ENCODE data around the gene HOXB8.

The HOXB8 gene

DNA sequence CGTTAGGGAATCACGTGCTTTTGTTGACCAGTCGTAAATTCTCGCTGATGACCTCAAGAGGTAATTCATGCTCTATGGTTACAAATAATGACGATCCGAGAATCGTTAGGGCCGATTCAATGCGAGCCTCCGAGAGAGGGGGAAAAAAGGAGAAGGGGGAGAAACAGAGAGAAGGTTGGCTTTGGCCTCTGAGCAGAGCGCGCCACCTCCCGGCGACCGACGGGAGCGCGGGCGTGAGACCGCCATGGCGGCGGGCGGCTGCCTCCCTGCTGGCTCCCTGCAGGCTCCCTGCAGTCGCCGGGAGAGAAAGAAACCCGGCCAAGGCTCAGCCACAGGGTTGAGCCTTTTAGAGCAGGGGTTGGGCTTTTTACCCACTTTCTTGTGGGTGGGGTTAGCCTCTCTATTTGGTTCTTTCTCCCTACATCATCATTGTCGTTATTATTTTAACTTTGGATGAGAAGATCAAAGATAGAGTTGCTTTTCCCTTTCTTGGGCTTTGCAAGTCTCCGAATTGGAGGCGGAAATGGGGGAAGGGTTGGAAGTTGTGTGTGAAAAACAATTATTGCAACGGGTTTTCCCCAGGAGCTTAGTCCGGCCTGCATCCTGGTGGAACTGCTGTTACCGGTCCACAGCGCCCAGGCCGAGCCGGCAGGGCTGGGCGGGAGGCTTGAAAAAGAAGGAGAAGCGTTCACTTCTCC, 21.1 kb downstream of the HOXB8 start:
- peaks cover 0 to 94% of the 10 kb centered on the region in 2 donors for H3K27me3 ChIP-seq
- intact Hi-C loops (cut with DNase I; ENCODE audit: low total_unique reads): no loop called here

DNA sequence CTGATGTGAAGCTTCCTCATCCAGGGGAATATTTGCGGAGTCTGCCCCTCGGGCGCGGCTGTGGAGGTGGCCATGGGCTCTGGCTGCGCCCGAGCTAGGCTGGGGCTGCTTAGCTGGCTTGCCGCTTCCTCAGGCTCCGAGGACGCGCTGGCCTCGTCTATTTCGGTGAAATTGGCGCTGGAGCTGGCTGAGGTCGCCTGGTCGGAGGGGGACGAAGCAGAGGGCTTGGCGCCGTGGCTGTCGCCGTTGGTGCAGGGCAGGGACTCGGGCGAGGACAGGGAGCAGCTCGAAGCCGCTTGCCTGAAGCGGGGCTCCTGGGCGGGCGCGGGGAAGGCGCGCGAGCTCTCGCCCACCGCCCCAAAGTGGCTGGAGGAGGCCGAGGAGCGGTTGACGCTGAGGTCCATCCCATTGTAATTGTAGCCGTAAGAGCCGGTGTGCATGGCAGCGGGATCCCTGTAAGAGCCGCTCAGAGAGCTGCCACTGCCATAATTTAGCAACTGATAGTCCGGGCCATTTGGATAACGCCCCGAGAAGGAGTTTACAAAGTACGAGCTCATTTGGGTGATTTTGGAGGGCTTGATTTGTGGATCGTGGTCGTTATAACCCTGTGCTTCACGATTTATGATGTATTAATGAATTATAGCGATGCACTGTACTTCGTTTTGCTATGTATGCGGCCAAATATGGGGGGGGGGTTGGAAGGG, 21.8 kb downstream of the HOXB8 start, which contains the start of gene HOXB5:
Gene HOXB5 (minus strand): TSS at position 654 of the 704 bp plus-strand sequence. CDS start 97 bp downstream, at position 557.
- no peaks in the 10 kb centered on the region for H3K9me3 ChIP-seq
- peak within 1 kb of the TSS; percentile 10 to 40 for H3K4me3 ChIP-seq
- no peak within 1 kb of the TSS for H3K27ac ChIP-seq
- intact Hi-C loops (cut with DNase I; ENCODE audit: low total_unique reads): no loop called here
- no peak for DNase-seq
- H3K4me1 ChIP-seq: peaks cover 0 to 38% (median 24%) of the 10 kb centered on the region in 4 donors
- no peaks in the 10 kb centered on the region for H3K36me3 ChIP-seq
- TF ChIP-seq, protein P1, sequence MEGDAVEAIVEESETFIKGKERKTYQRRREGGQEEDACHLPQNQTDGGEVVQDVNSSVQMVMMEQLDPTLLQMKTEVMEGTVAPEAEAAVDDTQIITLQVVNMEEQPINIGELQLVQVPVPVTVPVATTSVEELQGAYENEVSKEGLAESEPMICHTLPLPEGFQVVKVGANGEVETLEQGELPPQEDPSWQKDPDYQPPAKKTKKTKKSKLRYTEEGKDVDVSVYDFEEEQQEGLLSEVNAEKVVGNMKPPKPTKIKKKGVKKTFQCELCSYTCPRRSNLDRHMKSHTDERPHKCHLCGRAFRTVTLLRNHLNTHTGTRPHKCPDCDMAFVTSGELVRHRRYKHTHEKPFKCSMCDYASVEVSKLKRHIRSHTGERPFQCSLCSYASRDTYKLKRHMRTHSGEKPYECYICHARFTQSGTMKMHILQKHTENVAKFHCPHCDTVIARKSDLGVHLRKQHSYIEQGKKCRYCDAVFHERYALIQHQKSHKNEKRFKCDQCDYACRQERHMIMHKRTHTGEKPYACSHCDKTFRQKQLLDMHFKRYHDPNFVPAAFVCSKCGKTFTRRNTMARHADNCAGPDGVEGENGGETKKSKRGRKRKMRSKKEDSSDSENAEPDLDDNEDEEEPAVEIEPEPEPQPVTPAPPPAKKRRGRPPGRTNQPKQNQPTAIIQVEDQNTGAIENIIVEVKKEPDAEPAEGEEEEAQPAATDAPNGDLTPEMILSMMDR (IDR thresholded peaks at IDR 0.05): no peak
- H3K27me3 ChIP-seq: peaks cover 0 to 94% of the 10 kb centered on the region in 2 donors

More for the DNA sequence above, 21.1 kb downstream of the HOXB8 start:
- Histone ChIP-seq H3K9me3 (no peaks in the 10 kb centered on the region), H3K27ac (no peak overlapping the region), H3K4me1 (peaks cover 0 to 40% (median 25%) of the 10 kb centered on the region in 4 donors), H3K36me3 (no peaks in the 10 kb centered on the region), H3K4me3 (peak overlapping the region; percentile 10 to 40)
- DNase-seq: peak in 1 of 2 donors; percentile 47
- TF ChIP-seq, protein P1 (IDR thresholded peaks at IDR 0.05): peak; percentile 89 to 92

DNA sequence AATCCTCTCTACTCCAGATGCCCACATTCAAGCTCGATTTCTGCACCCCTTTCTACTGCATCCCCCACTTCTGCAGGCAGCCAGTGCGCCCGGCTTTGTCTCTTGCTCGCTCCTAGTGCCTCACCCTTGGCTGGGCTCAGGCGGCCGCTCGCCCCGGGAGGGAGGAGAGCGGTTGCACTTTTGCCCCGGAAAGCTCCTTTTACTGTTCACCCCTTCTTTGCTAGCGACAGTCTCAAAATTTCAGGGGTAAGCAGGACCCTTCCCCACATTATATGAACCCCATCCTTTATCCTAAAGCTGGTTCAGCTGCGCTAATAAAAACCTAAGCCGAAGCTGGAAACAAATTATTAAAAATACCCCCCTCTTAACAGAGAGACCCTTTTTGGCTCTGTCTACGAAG, 22.5 kb downstream of the HOXB8 start:
- TF ChIP-seq, protein P1 (IDR thresholded peaks at IDR 0.05): no peak
- H3K27me3 ChIP-seq: peaks cover 0 to 94% of the 10 kb centered on the region in 2 donors
- no peak for DNase-seq
- no peak overlapping the region for H3K27ac ChIP-seq
- peaks cover 0 to 30% (median 17%) of the 10 kb centered on the region in 4 donors for H3K4me1 ChIP-seq
- no peak overlapping the region for H3K4me3 ChIP-seq
- no peaks in the 10 kb centered on the region for H3K9me3 ChIP-seq
- intact Hi-C loops (cut with DNase I; ENCODE audit: low total_unique reads): no loop called here
- H3K36me3 ChIP-seq: no peaks in the 10 kb centered on the region

DNA sequence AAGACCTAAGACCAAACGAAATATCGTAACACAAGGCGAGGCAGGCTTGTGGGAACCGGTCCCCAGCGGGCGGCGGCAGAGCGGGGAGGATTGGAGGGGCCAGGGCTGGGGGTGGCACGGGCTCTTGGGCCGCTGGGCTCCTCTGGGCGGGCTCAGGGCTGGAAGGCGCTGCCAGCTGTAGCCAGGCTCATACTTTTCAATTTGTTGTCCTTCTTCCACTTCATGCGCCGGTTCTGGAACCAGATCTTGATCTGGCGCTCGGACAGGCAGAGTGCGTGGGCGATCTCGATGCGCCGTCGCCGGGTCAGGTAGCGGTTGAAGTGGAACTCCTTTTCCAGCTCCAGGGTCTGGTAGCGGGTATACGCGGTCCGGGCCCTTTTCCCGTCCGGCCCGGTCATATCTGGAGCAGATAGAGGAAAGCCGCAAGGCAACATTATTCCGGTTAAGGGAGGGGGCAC, 23.0 kb downstream of the HOXB8 start:
- intact Hi-C loops (cut with DNase I; ENCODE audit: low total_unique reads): no loop called here
- peaks cover 0 to 94% of the 10 kb centered on the region in 2 donors for H3K27me3 ChIP-seq

DNA sequence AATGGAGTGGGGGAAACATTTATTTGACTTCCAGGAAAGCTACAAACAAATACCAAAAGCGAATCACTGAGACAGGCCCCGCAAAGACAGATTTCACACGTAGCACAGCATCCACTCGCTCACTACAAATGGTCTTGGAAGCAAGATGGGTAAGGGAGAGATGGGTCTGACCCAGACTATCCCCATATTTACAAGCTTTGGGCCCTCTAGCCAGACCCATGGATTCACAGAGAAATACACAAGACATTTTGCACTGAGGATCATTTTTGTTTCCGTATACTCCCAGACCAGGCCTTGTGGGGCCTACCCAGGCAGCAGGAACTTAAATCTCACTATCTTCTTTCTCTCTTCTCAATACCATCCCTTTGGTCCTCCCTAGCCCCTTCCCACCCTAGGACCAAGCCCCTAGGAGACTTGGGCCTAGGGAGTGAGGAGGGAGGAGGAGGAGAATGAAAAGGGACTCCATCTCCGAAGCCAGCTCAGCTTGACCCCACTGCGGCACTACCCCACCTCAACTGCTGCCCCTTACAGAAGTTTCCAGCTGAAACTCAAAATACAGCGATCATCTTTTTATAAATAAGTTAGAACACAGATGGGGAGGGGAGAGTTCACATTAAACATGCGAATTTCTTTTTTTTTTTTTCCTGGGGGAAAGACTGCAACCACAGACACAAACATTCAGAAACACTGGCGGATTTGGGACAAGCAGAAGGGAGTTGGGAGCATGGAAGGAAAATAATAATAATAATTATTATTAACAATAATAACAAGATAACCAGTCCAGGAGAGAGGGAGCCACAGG, 23.6 kb downstream of the HOXB8 start:
- DNase-seq: no peak
- Histone ChIP-seq H3K27me3 (peaks cover 0 to 92% of the 10 kb centered on the region in 2 donors), H3K9me3 (no peaks in the 10 kb centered on the region), H3K27ac (no peak overlapping the region), H3K4me3 (no peak overlapping the region), H3K4me1 (peaks cover 0 to 23% (median 12%) of the 10 kb centered on the region in 4 donors), H3K36me3 (no peaks in the 10 kb centered on the region)
- TF ChIP-seq, protein P1 (IDR thresholded peaks at IDR 0.05): no peak
- intact Hi-C loops (cut with DNase I; ENCODE audit: low total_unique reads): no loop called here

More for the DNA sequence above, 23.0 kb downstream of the HOXB8 start:
- Histone ChIP-seq H3K4me1 (peaks cover 0 to 26% (median 12%) of the 10 kb centered on the region in 4 donors), H3K9me3 (no peaks in the 10 kb centered on the region), H3K36me3 (no peaks in the 10 kb centered on the region), H3K4me3 (no peak overlapping the region), H3K27ac (no peak overlapping the region)
- TF ChIP-seq, protein P1 (IDR thresholded peaks at IDR 0.05): no peak
- no peak for DNase-seq

Measured in tibial artery (tissue), 4 donors.